A549 (cell line): ENCODE data around the gene SLC25A4.

Experiments used
- ESRRA ChIP-seq: fragments of 150-350 bp; IDR thresholded peaks from 2 replicates; pipeline ENCODE4 v1.6.1; 2014; ENCODE audit warnings: mild to moderate bottlenecking, low read length, borderline replicate concordance
- HDAC2 ChIP-seq: fragments of 200-600 bp; sonication (generic); IDR thresholded peaks from 2 replicates; pipeline ENCODE4 v1.6.1; 2016
- KDM5A ChIP-seq: fragments of 200-600 bp; sonication (generic); IDR thresholded peaks from 2 replicates; pipeline ENCODE4 v1.6.1; 2016; ENCODE audit warnings: antibody characterized with exemption, mild to moderate bottlenecking
- POLR2A ChIP-seq: IDR thresholded peaks from 2 replicates; pipeline ENCODE4 v1.6.1; 2012; ENCODE audit warnings: mild to moderate bottlenecking, low read length
- RARB ChIP-seq: fragments of 250-450 bp; sonication (Bioruptor Pico); IDR thresholded peaks from 2 replicates; pipeline ENCODE4 v1.8.0; 2021; ENCODE audit warnings: mild to moderate bottlenecking, moderate library complexity
- ZC3H11A ChIP-seq: fragments of 450-650 bp; IDR thresholded peaks from 2 replicates; pipeline ENCODE4 v1.6.1; 2014; ENCODE audit warnings: antibody characterized with exemption, mild to moderate bottlenecking
- TF ChIP-seq, protein P1 (sequence below): fragments of >200 bp; sonication (Bioruptor Twin); formaldehyde crosslinking; IDR thresholded peaks from 3 replicates; pipeline ENCODE4 v1.5.1; 2016

DNA sequence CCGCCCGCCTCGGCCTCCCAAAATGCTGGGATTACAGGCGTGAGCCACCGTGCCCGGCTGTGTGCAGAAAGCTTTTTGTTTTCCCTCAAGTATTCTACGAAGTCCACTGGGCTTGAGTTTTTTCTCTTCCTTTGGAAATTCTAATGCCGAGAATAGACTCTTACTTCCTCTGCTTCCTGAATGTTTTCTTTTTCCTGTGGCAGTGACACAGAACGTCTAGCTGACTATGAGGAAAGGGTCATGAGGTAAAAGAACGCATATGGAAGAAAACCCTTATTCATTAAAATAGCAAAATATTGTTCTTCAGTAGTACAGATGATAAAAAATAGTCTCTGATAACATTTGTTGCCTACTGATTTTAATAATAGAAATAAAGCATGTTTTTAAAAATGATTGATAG is 4.9 kb upstream of the SLC25A4 start:
- no peak for TF ChIP-seq RARB (CRISPR knock-in tag)
- TF ChIP-seq, protein P1, sequence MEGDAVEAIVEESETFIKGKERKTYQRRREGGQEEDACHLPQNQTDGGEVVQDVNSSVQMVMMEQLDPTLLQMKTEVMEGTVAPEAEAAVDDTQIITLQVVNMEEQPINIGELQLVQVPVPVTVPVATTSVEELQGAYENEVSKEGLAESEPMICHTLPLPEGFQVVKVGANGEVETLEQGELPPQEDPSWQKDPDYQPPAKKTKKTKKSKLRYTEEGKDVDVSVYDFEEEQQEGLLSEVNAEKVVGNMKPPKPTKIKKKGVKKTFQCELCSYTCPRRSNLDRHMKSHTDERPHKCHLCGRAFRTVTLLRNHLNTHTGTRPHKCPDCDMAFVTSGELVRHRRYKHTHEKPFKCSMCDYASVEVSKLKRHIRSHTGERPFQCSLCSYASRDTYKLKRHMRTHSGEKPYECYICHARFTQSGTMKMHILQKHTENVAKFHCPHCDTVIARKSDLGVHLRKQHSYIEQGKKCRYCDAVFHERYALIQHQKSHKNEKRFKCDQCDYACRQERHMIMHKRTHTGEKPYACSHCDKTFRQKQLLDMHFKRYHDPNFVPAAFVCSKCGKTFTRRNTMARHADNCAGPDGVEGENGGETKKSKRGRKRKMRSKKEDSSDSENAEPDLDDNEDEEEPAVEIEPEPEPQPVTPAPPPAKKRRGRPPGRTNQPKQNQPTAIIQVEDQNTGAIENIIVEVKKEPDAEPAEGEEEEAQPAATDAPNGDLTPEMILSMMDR = no peak
- no peak for TF ChIP-seq POLR2A
- TF ChIP-seq HDAC2 = no peak
- TF ChIP-seq ESRRA = no peak
- no peak for TF ChIP-seq ZC3H11A
- TF ChIP-seq KDM5A = no peak
